ENCODE measurements around the gene MTREX.

Gene MTREX

GRCh38 chr5:55393501-55394175 lies 85.8 kb downstream of the MTREX start:
- H3K27ac ChIP-seq: no peak overlapping the region
- TF ChIP-seq CTCF (conservative IDR thresholded peaks at IDR 0.05) (no peak), ZFX (IDR thresholded peaks at IDR 0.05) (no peak)

GRCh38 chr5:55402199-55402598 lies 94.4 kb downstream of the MTREX start:
- no peak overlapping the region for H3K27ac ChIP-seq
- TF ChIP-seq ZFX (IDR thresholded peaks at IDR 0.05): no peak
- no peak; the same call in 1 of the 2 replicates for TF ChIP-seq CTCF (conservative IDR thresholded peaks at IDR 0.05)

GRCh38 chr5:55406292-55406691 lies 98.5 kb downstream of the MTREX start:
- TF ChIP-seq CTCF (conservative IDR thresholded peaks at IDR 0.05) (no peak), ZFX (IDR thresholded peaks at IDR 0.05) (no peak)
- H3K27ac ChIP-seq: no peak overlapping the region

GRCh38 chr5:55407059-55407684 lies 99.4 kb downstream of the MTREX start:
- H3K27ac ChIP-seq: no peak overlapping the region
- peak; percentile 85 for TF ChIP-seq CTCF (conservative IDR thresholded peaks at IDR 0.05)
- no peak for TF ChIP-seq ZFX (IDR thresholded peaks at IDR 0.05)

GRCh38 chr5:55407984-55408383 lies 100.2 kb downstream of the MTREX start:
- TF ChIP-seq ZFX (IDR thresholded peaks at IDR 0.05) (no peak), CTCF (conservative IDR thresholded peaks at IDR 0.05) (no peak)
- no peak overlapping the region for H3K27ac ChIP-seq

GRCh38 chr5:55409775-55410174 lies 102.0 kb downstream of the MTREX start:
- no peak for TF ChIP-seq ZFX (IDR thresholded peaks at IDR 0.05)
- no peak for TF ChIP-seq CTCF (conservative IDR thresholded peaks at IDR 0.05)
- H3K27ac ChIP-seq: no peak overlapping the region

- no peak overlapping the region for H3K27ac ChIP-seq
- TF ChIP-seq CTCF (conservative IDR thresholded peaks at IDR 0.05): no peak
- TF ChIP-seq ZFX (IDR thresholded peaks at IDR 0.05): no peak
Measured at GRCh38 chr5:55410845-55411244, 103.1 kb downstream of the MTREX start.

All from C4-2B (cell line).